ENCODE results near the gene PKNOX2. TPM values are rescaled to one million over a fixed set of nuclear protein-coding genes. Genes with fewer than 3 reads are reported as not detected.

PKNOX2 gene
- total and polyA plus RNA-seq, 10 of the 15 experiments (the other 5 are each of a cell fraction or from before 2014, with no cell fraction given) = not detected

DNA sequence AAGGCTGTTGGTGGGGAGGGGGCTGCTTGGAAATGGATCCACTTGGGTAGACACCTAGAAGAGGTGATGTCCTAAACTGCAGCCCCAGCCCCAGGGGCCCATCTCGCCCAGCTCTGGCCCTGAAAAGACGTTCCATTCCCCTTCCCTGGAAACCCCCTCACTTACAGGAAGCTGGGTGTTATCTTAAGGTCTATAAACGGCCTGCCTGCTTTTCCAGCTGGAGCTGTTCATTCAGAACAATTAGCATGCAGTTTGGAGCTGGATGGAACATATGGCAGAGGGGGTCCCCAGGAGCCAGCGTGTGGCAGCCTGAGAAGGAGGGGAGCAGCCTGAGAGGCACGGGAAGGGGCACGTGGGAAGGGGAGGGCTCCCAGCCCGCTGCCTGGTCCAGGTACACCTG, 139.6 kb downstream of the PKNOX2 start (continued):
- TF ChIP-seq MYC (IDR thresholded peaks at IDR 0.05; ENCODE audit: insufficient read depth, insufficient read length, insufficient replicate concordance, low read length, severe bottlenecking) (no peak), SPI1 (IDR thresholded peaks at IDR 0.05; ENCODE audit: borderline replicate concordance, insufficient read depth, low read depth, low read length) (no peak), MTA2 (IDR thresholded peaks at IDR 0.05; ENCODE audit: low read depth) (no peak), CHD4 (IDR thresholded peaks at IDR 0.05) (no peak), IKZF1 (conservative IDR thresholded peaks at IDR 0.05) (no peak)
- TF ChIP-seq, protein P1, sequence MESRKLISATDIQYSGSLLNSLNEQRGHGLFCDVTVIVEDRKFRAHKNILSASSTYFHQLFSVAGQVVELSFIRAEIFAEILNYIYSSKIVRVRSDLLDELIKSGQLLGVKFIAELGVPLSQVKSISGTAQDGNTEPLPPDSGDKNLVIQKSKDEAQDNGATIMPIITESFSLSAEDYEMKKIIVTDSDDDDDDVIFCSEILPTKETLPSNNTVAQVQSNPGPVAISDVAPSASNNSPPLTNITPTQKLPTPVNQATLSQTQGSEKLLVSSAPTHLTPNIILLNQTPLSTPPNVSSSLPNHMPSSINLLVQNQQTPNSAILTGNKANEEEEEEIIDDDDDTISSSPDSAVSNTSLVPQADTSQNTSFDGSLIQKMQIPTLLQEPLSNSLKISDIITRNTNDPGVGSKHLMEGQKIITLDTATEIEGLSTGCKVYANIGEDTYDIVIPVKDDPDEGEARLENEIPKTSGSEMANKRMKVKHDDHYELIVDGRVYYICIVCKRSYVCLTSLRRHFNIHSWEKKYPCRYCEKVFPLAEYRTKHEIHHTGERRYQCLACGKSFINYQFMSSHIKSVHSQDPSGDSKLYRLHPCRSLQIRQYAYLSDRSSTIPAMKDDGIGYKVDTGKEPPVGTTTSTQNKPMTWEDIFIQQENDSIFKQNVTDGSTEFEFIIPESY (IDR thresholded peaks at IDR 0.05) = no peak
- TF ChIP-seq, protein P2, sequence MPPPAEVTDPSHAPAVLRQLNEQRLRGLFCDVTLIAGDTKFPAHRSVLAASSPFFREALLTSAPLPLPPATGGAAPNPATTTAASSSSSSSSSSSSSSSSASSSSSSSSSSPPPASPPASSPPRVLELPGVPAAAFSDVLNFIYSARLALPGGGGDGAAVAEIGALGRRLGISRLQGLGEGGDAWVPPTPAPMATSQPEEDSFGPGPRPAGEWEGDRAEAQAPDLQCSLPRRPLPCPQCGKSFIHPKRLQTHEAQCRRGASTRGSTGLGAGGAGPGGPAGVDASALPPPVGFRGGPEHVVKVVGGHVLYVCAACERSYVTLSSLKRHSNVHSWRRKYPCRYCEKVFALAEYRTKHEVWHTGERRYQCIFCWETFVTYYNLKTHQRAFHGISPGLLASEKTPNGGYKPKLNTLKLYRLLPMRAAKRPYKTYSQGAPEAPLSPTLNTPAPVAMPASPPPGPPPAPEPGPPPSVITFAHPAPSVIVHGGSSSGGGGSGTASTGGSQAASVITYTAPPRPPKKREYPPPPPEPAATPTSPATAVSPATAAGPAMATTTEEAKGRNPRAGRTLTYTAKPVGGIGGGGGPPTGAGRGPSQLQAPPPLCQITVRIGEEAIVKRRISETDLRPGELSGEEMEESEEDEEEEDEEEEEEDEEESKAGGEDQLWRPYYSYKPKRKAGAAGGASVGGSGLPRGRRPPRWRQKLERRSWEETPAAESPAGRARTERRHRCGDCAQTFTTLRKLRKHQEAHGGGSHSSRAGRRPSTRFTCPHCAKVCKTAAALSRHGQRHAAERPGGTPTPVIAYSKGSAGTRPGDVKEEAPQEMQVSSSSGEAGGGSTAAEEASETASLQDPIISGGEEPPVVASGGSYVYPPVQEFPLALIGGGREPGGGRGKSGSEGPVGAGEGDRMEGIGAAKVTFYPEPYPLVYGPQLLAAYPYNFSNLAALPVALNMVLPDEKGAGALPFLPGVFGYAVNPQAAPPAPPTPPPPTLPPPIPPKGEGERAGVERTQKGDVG (CRISPR knock-in tag; IDR thresholded peaks at IDR 0.05) = no peak

DNA sequence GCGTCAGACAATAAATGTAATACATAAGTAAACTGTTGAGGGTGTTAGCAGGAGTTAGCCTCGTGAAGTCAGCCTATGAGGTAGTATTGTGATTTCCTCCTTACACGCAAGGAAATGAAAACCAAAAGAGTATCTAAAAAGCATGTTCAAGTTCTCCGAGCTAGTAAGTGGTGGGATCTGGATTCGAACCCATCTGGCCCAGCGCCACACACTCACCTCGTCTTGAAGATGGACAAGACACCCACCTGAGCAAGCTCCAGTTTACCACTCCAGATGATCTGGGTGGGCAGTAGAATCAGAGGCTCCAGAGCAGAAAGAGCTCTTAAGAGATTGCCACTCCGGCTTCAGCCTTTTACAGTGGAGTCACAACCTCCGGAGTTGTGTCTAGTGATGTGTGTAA, 140.3 kb downstream of the PKNOX2 start:
- Histone ChIP-seq H3K27me3 (replicated peaks in 1 of 2; ENCODE audit: control insufficient read depth in 2 of 2, insufficient read depth in 2 of 2, low read length in 1 of 2) (no peaks in the 10 kb centered on the region; a peak in 2 of 4 replicates), H3K9ac (ENCODE audit: control insufficient read depth, insufficient read depth, low read length) (no peak overlapping the region), H3K27ac (ENCODE audit: control insufficient read depth, insufficient read depth) (no peak overlapping the region), H3K9me3 (replicated peaks; ENCODE audit: control insufficient read depth, insufficient read depth, low read length) (no peaks in the 10 kb centered on the region), H4K20me1 (ENCODE audit: control insufficient read depth, insufficient read depth) (no peaks in the 10 kb centered on the region), H3K4me3 (no peak overlapping the region), H3K36me3 (ENCODE audit: control insufficient read depth in 2 of 2, insufficient read depth in 2 of 2, low read length in 1 of 2) (no peaks in the 10 kb centered on the region), H3K4me2 (ENCODE audit: control insufficient read depth, insufficient read depth) (no peak overlapping the region), H2AFZ (ENCODE audit: control insufficient read depth, low read depth, low read length) (no peak overlapping the region), H3K79me2 (ENCODE audit: control insufficient read depth, insufficient read depth, low read length) (no peaks in the 10 kb centered on the region), H3K4me1 (ENCODE audit: control insufficient read depth, insufficient read depth, low read length) (no peaks in the 10 kb centered on the region; the same call in 1 of the 2 replicates)
- SMC1A ChIA-PET (ENCODE audit: uncharacterized antibody, unreplicated experiment) = no interaction called here
- 28% methylated on average over 9 of the region's 9 CpGs for WGBS (ENCODE audit: insufficient coverage, insufficient replicate concordance, low lambda C conversion rate, missing lambda C conversion rate)
- ATAC-seq (no peak), DNase-seq (ENCODE audit: low read depth, low spot score) (no peak), FAIRE-seq (no peak)
- BruUV-seq (replicated peaks) = no TSS peak
- in situ Hi-C loops (cut with MboI) (no loop called here), intact Hi-C loops (cut with micrococcal nuclease; ENCODE audit: unreplicated experiment) (no loop called here)
- TF ChIP-seq RB1 (IDR thresholded peaks at IDR 0.05; ENCODE audit: borderline replicate concordance) = no peak
- no peak for TF ChIP-seq MEF2A (IDR thresholded peaks at IDR 0.05; ENCODE audit: insufficient read depth, low read depth, low read length)
- TF ChIP-seq ZNF384 (IDR thresholded peaks at IDR 0.05; ENCODE audit: borderline replicate concordance, low read depth, low read length) = no peak
- CTCF ChIA-PET = no interaction called here
- RAD21 ChIA-PET (ENCODE audit: unreplicated experiment) = no interaction called here
- POLR2A ChIA-PET = no interaction called here

Measured in GM12878 (cell line).